GM12872 (cell line): ENCODE data around the gene NIN.

Source experiments
- CTCF ChIP-seq: IDR thresholded peaks from 3 replicates; pipeline ENCODE4 v1.5.1; 2011; ENCODE audit warnings: low read depth, mild to moderate bottlenecking, low read length, moderate library complexity; ENCODE audit not compliant: insufficient read depth

The NIN gene

GRCh38 chr14:50864946-50865345, 34.0 kb upstream of the NIN start:
- TF ChIP-seq CTCF, result no peak

- TF ChIP-seq CTCF, result no peak
Observed at GRCh38 chr14:50864237-50864636, 33.3 kb upstream of the NIN start.

GRCh38 chr14:50862036-50862570, 31.1 kb upstream of the NIN start:
- TF ChIP-seq CTCF, result no peak

- peak; percentile 67 for TF ChIP-seq CTCF
Observed at GRCh38 chr14:50860478-50861086, 29.6 kb upstream of the NIN start.

GRCh38 chr14:50859296-50859624, 28.3 kb upstream of the NIN start:
- no peak for TF ChIP-seq CTCF

- no peak for TF ChIP-seq CTCF
Observed at GRCh38 chr14:50856660-50857059, 25.7 kb upstream of the NIN start.

- no peak for TF ChIP-seq CTCF
Observed at GRCh38 chr14:50855558-50855957, 24.6 kb upstream of the NIN start.
